Endothelial cell (in vitro differentiated cells): ENCODE results near the gene FRAS1. TPM values are rescaled to one million over a fixed set of nuclear protein-coding genes. Genes with fewer than 3 reads are reported as not detected.
"Not testable (repeated sequence)": the region's sequence is repeated elsewhere in the genome, so short reads cannot be mapped to it uniquely, and the experiment has no call there.

Experiments
- DNase-seq: peaks from one replicate; pipeline ENCODE4 v3.0.0; 2021; ENCODE audit warnings: low spot score
- H3K27ac Mint-ChIP-seq: one replicate; pipeline ENCODE4 v1.8.0; 2021; ENCODE audit warnings: mixed read lengths, inconsistent platforms; ENCODE audit not compliant: unreplicated experiment
- H3K27me3 Mint-ChIP-seq: one replicate; pipeline ENCODE4 v1.8.0; 2021; ENCODE audit warnings: mild to moderate bottlenecking, moderate library complexity, mixed read lengths, inconsistent platforms; ENCODE audit not compliant: unreplicated experiment
- H3K36me3 Mint-ChIP-seq: one replicate; pipeline ENCODE4 v1.8.0; 2021; ENCODE audit warnings: mild to moderate bottlenecking, low read depth, mixed read lengths, inconsistent platforms; ENCODE audit not compliant: unreplicated experiment
- H3K4me1 Mint-ChIP-seq: one replicate; pipeline ENCODE4 v1.8.0; 2021; ENCODE audit warnings: mild to moderate bottlenecking, mixed read lengths, inconsistent platforms; ENCODE audit not compliant: unreplicated experiment
- H3K4me3 Mint-ChIP-seq: one replicate; pipeline ENCODE4 v1.8.0; 2021; ENCODE audit warnings: mild to moderate bottlenecking, mixed read lengths, inconsistent platforms; ENCODE audit not compliant: unreplicated experiment
- H3K9me3 Mint-ChIP-seq: one replicate; pipeline ENCODE4 v1.8.0; 2021; ENCODE audit warnings: mixed read lengths, inconsistent platforms; ENCODE audit not compliant: unreplicated experiment
- CTCF ChIP-seq: fragments of 200-600 bp; sonication (generic); IDR thresholded peaks from one replicate; pipeline ENCODE4 v1.5.0; 2021; ENCODE audit warnings: antibody characterized with exemption; ENCODE audit not compliant: unreplicated experiment
- total RNA-seq: library from RNA; stranded (reverse); fragmentation: NEBNext Ultra II Directional; extraction: Animal tissue kit (Norgen Biotek cat#: 25700); gene quantifications from one replicate; pipeline ENCODE4 v1.2.1, GENCODE V29; 2021; ENCODE audit not compliant: unreplicated experiment

Gene FRAS1
- total RNA-seq, 1 donor from 2014 or later = 51.7 TPM

- no peak for DNase-seq
- Mint-ChIP-seq H3K27ac (no peak overlapping the region), H3K27me3 (no peaks in the 10 kb centered on the region), H3K36me3 (peaks cover 46% of the 10 kb centered on the region), H3K9me3 (peaks cover 11% of the 10 kb centered on the region), H3K4me3 (no peak overlapping the region), H3K4me1 (peaks cover 10% of the 10 kb centered on the region)
- no peak for TF ChIP-seq CTCF
These were observed 197.8 kb downstream of the FRAS1 start for GRCh38 chr4:78254893-78255292.

- no peaks in the 10 kb centered on the region for H3K9me3 Mint-ChIP-seq
- TF ChIP-seq CTCF = no peak
- H3K4me1 Mint-ChIP-seq = peaks cover 38% of the 10 kb centered on the region
- no peak overlapping the region for H3K4me3 Mint-ChIP-seq
- no peak overlapping the region for H3K27ac Mint-ChIP-seq
- no peaks in the 10 kb centered on the region for H3K27me3 Mint-ChIP-seq
- no peak for DNase-seq
- H3K36me3 Mint-ChIP-seq = peaks cover 27% of the 10 kb centered on the region
These were observed 207.9 kb downstream of the FRAS1 start for GRCh38 chr4:78265006-78265405.

- TF ChIP-seq CTCF = no peak
- peaks cover 37% of the 10 kb centered on the region for H3K36me3 Mint-ChIP-seq
- H3K27ac Mint-ChIP-seq = no peak overlapping the region
- peaks cover 18% of the 10 kb centered on the region for H3K4me1 Mint-ChIP-seq
- H3K27me3 Mint-ChIP-seq = no peaks in the 10 kb centered on the region
- no peaks in the 10 kb centered on the region for H3K9me3 Mint-ChIP-seq
- DNase-seq = no peak
- no peak overlapping the region for H3K4me3 Mint-ChIP-seq
These were observed 210.7 kb downstream of the FRAS1 start for GRCh38 chr4:78267790-78268189.

- no peak overlapping the region for H3K27ac Mint-ChIP-seq
- DNase-seq = no peak
- no peak for TF ChIP-seq CTCF
- H3K9me3 Mint-ChIP-seq = no peaks in the 10 kb centered on the region
- H3K27me3 Mint-ChIP-seq = no peaks in the 10 kb centered on the region
- H3K36me3 Mint-ChIP-seq = peaks cover 37% of the 10 kb centered on the region
- peaks cover 10% of the 10 kb centered on the region for H3K4me1 Mint-ChIP-seq
- H3K4me3 Mint-ChIP-seq = no peak overlapping the region
These were observed 211.5 kb downstream of the FRAS1 start for GRCh38 chr4:78268597-78268996.

- not testable (repeated sequence) for H3K4me1 Mint-ChIP-seq, H3K27ac Mint-ChIP-seq, H3K27me3 Mint-ChIP-seq, DNase-seq, H3K4me3 Mint-ChIP-seq, H3K9me3 Mint-ChIP-seq
- peaks cover 47% of the 10 kb centered on the region for H3K36me3 Mint-ChIP-seq
These were observed 218.3 kb downstream of the FRAS1 start for GRCh38 chr4:78275450-78275849.

- DNase-seq = no peak
- TF ChIP-seq CTCF = no peak
- Mint-ChIP-seq H3K36me3 (peaks cover 15% of the 10 kb centered on the region), H3K27me3 (no peaks in the 10 kb centered on the region), H3K4me3 (no peak overlapping the region), H3K9me3 (no peaks in the 10 kb centered on the region), H3K27ac (no peak overlapping the region), H3K4me1 (peaks cover under 1% of the 10 kb centered on the region)
These were observed 229.2 kb downstream of the FRAS1 start for GRCh38 chr4:78286281-78286680.
